Upper lobe of left lung (tissue), 4 donors: ENCODE results near the gene UBXN10.

ENCODE experiments used
- POLR2AphosphoS5 ChIP-seq, 2 donors: sonication (generic); formaldehyde crosslinking; IDR thresholded peaks; one replicate each; pipeline ENCODE4 v1.5.1; 2017; ENCODE audit warnings: antibody characterized with exemption in 2 of 2
- TF ChIP-seq, protein P1 (sequence below), 6 experiments: fragments of 450-650 bp in 4 of 6; fragments of 200-600 bp in 2 of 6; sonication (generic) in 2 of 6; IDR thresholded peaks; one replicate each; pipeline ENCODE4 v1.5.1; 2016 to 2019; ENCODE audit warnings: antibody characterized with exemption in 6 of 6

- TF ChIP-seq, protein P1, sequence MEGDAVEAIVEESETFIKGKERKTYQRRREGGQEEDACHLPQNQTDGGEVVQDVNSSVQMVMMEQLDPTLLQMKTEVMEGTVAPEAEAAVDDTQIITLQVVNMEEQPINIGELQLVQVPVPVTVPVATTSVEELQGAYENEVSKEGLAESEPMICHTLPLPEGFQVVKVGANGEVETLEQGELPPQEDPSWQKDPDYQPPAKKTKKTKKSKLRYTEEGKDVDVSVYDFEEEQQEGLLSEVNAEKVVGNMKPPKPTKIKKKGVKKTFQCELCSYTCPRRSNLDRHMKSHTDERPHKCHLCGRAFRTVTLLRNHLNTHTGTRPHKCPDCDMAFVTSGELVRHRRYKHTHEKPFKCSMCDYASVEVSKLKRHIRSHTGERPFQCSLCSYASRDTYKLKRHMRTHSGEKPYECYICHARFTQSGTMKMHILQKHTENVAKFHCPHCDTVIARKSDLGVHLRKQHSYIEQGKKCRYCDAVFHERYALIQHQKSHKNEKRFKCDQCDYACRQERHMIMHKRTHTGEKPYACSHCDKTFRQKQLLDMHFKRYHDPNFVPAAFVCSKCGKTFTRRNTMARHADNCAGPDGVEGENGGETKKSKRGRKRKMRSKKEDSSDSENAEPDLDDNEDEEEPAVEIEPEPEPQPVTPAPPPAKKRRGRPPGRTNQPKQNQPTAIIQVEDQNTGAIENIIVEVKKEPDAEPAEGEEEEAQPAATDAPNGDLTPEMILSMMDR (IDR thresholded peaks at IDR 0.05): peak in 1 of 6 experiments; percentile 24
- no peak for TF ChIP-seq POLR2AphosphoS5 (IDR thresholded peaks at IDR 0.05)
Measured at GRCh38 chr1:20152599-20152930, 33.3 kb upstream of the UBXN10 start.
